ENCODE results near the gene WFS1. TPM values are rescaled to one million over a fixed set of nuclear protein-coding genes. Genes with fewer than 3 reads are reported as not detected.

Gene WFS1
- polyA plus RNA-seq, 3 donors: 10.7 to 34.5 (median 16.3) TPM

GRCh38 chr4:6272863-6273660, 3.4 kb downstream of the WFS1 start:
- H3K27ac ChIP-seq (ENCODE audit: low read depth, low read length): no peak overlapping the region
- 54 to 64% (median 58%) methylated on average over 15 of the region's 15 CpGs for WGBS, 3 donors

GRCh38 chr4:6273661-6273990, 4.0 kb downstream of the WFS1 start:
- no peak overlapping the region for H3K27ac ChIP-seq (ENCODE audit: low read depth, low read length)
- 58 to 70% (median 65%) methylated on average over 1 of the region's 1 CpG for WGBS, 3 donors

GRCh38 chr4:6275351-6275750, 5.7 kb downstream of the WFS1 start:
- H3K27ac ChIP-seq (ENCODE audit: low read depth, low read length): no peak overlapping the region
- WGBS, 3 donors: 82 to 86% (median 83%) methylated on average over 10 of the region's 10 CpGs

- 72 to 78% (median 73%) methylated on average over 22 of the region's 22 CpGs for WGBS, 3 donors
- H3K27ac ChIP-seq (ENCODE audit: low read depth, low read length): no peak overlapping the region
These were observed 6.5 kb downstream of the WFS1 start for GRCh38 chr4:6275898-6276806.

- 74 to 78% (median 74%) methylated on average over 22 to 24 of the region's 24 CpGs for WGBS, 3 donors
These were observed 7.6 kb downstream of the WFS1 start for GRCh38 chr4:6277139-6277802.

GRCh38 chr4:6277935-6278800, 8.5 kb downstream of the WFS1 start:
- 56 to 83% (median 57%) methylated on average over 21 of the region's 21 CpGs for WGBS, 3 donors
- H3K27ac ChIP-seq (ENCODE audit: low read depth, low read length): no peak overlapping the region

More at GRCh38 chr4:6277139-6277802, 7.6 kb downstream of the WFS1 start:
- H3K27ac ChIP-seq (ENCODE audit: low read depth, low read length): no peak overlapping the region

- 17 to 22% (median 17%) methylated on average over 10 of the region's 10 CpGs for WGBS, 3 donors
These were observed 9.1 kb downstream of the WFS1 start for GRCh38 chr4:6278801-6279197.

GRCh38 chr4:6279582-6280289, 10.1 kb downstream of the WFS1 start:
- H3K27ac ChIP-seq (ENCODE audit: low read depth, low read length): no peak overlapping the region
- WGBS, 3 donors: 82 to 88% (median 87%) methylated on average over 14 of the region's 14 CpGs

More at GRCh38 chr4:6278801-6279197, 9.1 kb downstream of the WFS1 start:
- H3K27ac ChIP-seq (ENCODE audit: low read depth, low read length): no peak overlapping the region

- WGBS, 3 donors: 86 to 89% (median 88%) methylated on average over 15 to 16 of the region's 16 CpGs
- no peak overlapping the region for H3K27ac ChIP-seq (ENCODE audit: low read depth, low read length)
These were observed 10.8 kb downstream of the WFS1 start for GRCh38 chr4:6280365-6280996.

GRCh38 chr4:6281436-6282313, 12.0 kb downstream of the WFS1 start:
- 71 to 77% (median 74%) methylated on average over 20 of the region's 20 CpGs for WGBS, 3 donors
- H3K27ac ChIP-seq (ENCODE audit: low read depth, low read length): no peak overlapping the region

GRCh38 chr4:6282314-6282771, 12.7 kb downstream of the WFS1 start:
- 49 to 68% (median 63%) methylated on average over 6 of the region's 6 CpGs for WGBS, 3 donors
- H3K27ac ChIP-seq (ENCODE audit: low read depth, low read length): no peak overlapping the region

GRCh38 chr4:6283282-6283681, 13.6 kb downstream of the WFS1 start:
- WGBS, 3 donors: 76 to 90% (median 79%) methylated on average over 4 of the region's 4 CpGs
- no peak overlapping the region for H3K27ac ChIP-seq (ENCODE audit: low read depth, low read length)

- H3K27ac ChIP-seq (ENCODE audit: low read depth, low read length): no peak overlapping the region
- 92 to 94% (median 93%) methylated on average over 16 of the region's 16 CpGs for WGBS, 3 donors
These were observed 17.6 kb downstream of the WFS1 start for GRCh38 chr4:6287017-6287788.

- no peak overlapping the region for H3K27ac ChIP-seq (ENCODE audit: low read depth, low read length)
- WGBS, 3 donors: 93 to 98% (median 95%) methylated on average over 5 of the region's 5 CpGs
These were observed 18.7 kb downstream of the WFS1 start for GRCh38 chr4:6288342-6288741.

- no peak overlapping the region for H3K27ac ChIP-seq (ENCODE audit: low read depth, low read length)
- WGBS, 3 donors: 94 to 97% (median 96%) methylated on average over 15 of the region's 15 CpGs
These were observed 19.2 kb downstream of the WFS1 start for GRCh38 chr4:6288871-6289270.
